NB4 (cell line): ENCODE results near the gene FN3K.

Experiments
- DNase-seq: peaks from one replicate; pipeline ENCODE4 v3.0.0; 2010; ENCODE audit warnings: low read depth
- H3K4me3 ChIP-seq: one replicate; pipeline ENCODE4 v1.5.1; 2011; ENCODE audit warnings: mild to moderate bottlenecking, low read depth, low read length, moderate library complexity
- CTCF ChIP-seq: IDR thresholded peaks from one replicate; pipeline ENCODE4 v1.5.1; 2012; ENCODE audit warnings: low read depth, low read length
- MAX ChIP-seq: IDR thresholded peaks from 2 replicates; pipeline ENCODE4 v1.6.1; 2011; ENCODE audit warnings: low read depth, low read length
- MYC ChIP-seq: IDR thresholded peaks from 2 replicates; pipeline ENCODE4 v1.6.1; 2011; ENCODE audit warnings: low read depth, low read length
- POLR2A ChIP-seq: IDR thresholded peaks from 2 replicates; pipeline ENCODE4 v1.6.1; 2011; ENCODE audit warnings: mild to moderate bottlenecking; ENCODE audit not compliant: insufficient read length; ENCODE audit errors: extremely low read depth

Gene FN3K

GRCh38 chr17:82745524-82745923 is 10.1 kb downstream of the FN3K start:
- TF ChIP-seq MAX (no peak), MYC (no peak), POLR2A (no peak), CTCF (no peak)
- no peak for DNase-seq
- no peak overlapping the region for H3K4me3 ChIP-seq

GRCh38 chr17:82748756-82749155 is 13.3 kb downstream of the FN3K start:
- DNase-seq, result no peak
- TF ChIP-seq MAX (no peak), CTCF (no peak), MYC (no peak), POLR2A (no peak)
- H3K4me3 ChIP-seq, result no peak overlapping the region

GRCh38 chr17:82750241-82750908 is 15.0 kb downstream of the FN3K start:
- H3K4me3 ChIP-seq, result no peak overlapping the region
- DNase-seq, result no peak
- TF ChIP-seq MAX, result no peak
- no peak for TF ChIP-seq POLR2A
- TF ChIP-seq MYC, result no peak
- TF ChIP-seq CTCF, result no peak

- no peak for DNase-seq
- TF ChIP-seq POLR2A (no peak), MAX (no peak), CTCF (no peak), MYC (no peak)
- H3K4me3 ChIP-seq, result no peak overlapping the region
These were observed 15.8 kb downstream of the FN3K start for GRCh38 chr17:82751171-82751570.

- peak; percentile 87 for DNase-seq
- H3K4me3 ChIP-seq, result peak within 1 kb of the TSS; percentile 69
- TF ChIP-seq MYC (peak; percentile 75; the same call in 1 of the 2 replicates), MAX (no peak; the same call in 1 of the 2 replicates), POLR2A (peak; percentile 35), CTCF (no peak)
These were observed 16.4 kb downstream of the FN3K start, which contains the start of gene TBCD for GRCh38 chr17:82751571-82752370. TSS of gene TBCD (plus strand) at chr17:82752065. CDS start at chr17:82752194, 129 bp downstream.
